ENCODE measurements around the gene CDH15.

Gene CDH15

GRCh38 chr16:89199241-89200123, 27.9 kb downstream of the CDH15 start:
- DNase-seq (ENCODE audit: low read depth, low spot score), result no peak

- no peak for DNase-seq (ENCODE audit: low read depth, low spot score)
These were observed 28.7 kb downstream of the CDH15 start, which contains the start of gene SLC22A31 for GRCh38 chr16:89200124-89200849. Gene SLC22A31, minus strand, starts transcription at chr16:89200537. Its CDS starts 36 bp downstream, at chr16:89200501.

DNA sequence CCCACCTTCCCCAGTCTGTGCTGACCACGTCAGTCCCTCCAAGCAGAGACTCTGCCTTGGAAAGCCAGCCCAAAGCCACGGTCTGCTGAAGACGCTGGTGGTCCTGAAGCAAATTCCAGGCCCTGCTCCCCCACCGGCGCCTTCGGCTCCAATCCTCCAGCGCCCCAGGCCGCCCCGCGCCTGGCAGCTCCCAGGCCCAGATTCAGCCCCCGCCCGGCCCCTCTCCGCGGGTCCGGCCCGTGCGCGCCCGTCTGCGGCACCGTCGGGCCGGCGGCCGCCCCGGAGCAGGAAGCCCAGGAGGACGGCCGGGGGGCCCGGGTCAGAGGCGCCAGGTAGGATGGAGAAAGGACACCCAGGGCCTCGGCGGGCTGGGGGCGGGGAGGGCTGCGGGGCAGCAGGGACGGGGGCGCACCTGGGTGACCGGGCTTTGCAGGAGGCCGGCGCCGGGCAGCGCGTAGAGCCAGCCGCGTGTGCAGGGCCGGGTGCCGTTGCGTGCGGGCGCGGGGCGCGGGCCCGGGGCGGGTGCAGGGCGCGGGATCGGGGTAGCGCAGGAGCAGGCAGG, 29.4 kb downstream of the CDH15 start:
- no peak for DNase-seq (ENCODE audit: low read depth, low spot score)

- DNase-seq (ENCODE audit: low read depth, low spot score), result peak; percentile 36
These were observed 30.2 kb downstream of the CDH15 start for GRCh38 chr16:89201439-89202377.

DNA sequence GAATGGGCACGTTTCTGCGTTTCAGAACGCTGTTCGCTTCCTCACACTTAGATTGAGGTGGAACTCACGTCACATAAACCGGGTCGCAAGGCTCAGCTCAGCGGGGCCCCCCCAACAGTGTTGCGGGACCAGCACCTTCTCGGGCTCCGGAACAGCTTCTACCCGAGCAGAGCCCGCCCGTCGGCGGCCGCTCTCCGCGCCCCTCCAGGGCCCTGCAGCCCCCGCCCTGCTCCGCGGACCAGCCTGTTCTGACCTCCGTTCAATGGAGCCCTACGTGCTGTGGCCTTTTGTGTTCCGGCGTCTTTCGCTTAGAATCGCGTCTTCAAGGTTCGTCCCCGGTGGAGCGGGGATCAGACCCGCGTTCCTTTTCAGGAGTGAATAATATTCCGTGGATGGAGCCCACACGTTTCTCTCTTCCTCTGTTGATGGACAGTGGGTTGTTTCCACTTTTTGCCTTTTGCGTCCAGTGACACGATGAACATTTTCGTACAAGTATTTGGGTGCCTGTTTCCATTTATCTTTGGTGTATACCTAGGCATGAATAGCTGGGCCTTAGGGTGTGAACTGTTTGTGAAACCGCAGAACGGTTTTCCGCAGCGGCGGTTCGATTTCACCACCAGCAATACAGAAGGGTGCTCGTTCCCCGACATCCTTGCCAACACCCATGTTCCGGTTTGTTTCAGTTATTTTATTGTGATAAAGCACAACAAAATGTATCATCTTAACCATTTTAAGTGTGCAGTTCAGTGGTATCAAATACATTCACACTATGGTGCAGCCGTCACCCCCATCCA, 31.1 kb downstream of the CDH15 start:
- no peak for DNase-seq (ENCODE audit: low read depth, low spot score)

GRCh38 chr16:89207993-89208392, 36.4 kb downstream of the CDH15 start:
- DNase-seq (ENCODE audit: low read depth, low spot score), result no peak

- no peak for DNase-seq (ENCODE audit: low read depth, low spot score)
These were observed 38.0 kb downstream of the CDH15 start for GRCh38 chr16:89209522-89210044.

GRCh38 chr16:89210165-89210903, 38.8 kb downstream of the CDH15 start:
- DNase-seq (ENCODE audit: low read depth, low spot score), result no peak

- no peak for DNase-seq (ENCODE audit: low read depth, low spot score)
These were observed 39.5 kb downstream of the CDH15 start for GRCh38 chr16:89210904-89211515.

DNA sequence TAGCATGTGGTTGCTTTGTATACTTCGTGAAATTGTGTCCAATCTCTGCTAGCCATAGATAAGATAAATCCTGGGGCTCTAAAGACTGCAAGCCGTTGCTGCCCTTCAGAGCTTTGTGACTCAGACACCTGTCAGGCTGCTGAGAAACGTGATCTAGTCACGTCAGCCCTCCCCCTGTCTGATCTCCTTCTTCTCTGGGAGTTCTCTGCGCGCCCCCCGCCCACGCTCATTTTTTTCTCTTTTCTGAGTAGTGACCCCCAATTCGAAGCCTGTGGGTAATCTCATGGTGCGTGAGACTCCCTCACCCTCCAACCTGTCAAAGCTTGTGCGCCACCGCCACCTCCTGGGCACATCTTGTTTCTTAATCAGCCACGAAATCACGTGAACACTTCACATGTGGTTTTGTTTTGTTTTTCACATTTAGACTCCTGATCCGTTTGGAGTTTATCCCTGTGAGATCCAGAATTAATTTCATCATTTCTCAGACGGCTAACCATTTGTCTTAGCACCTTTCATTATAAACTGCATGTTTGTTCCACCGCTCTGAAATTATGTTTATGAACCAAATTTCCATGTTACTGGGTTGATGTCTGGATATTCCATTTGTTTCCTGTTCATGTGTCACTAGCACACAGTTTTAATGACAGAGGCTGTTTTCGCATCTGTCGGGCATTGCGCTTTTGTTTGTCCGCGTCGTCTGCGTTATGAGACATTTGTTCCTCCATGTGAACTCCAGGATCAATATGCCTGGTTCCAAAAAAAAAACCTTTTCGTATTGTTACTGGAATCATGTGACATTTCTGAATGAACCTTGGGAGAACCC, 45.0 kb downstream of the CDH15 start:
- DNase-seq (ENCODE audit: low read depth, low spot score), result peak; percentile 70

GRCh38 chr16:89217138-89217387, 45.5 kb downstream of the CDH15 start:
- no peak for DNase-seq (ENCODE audit: low read depth, low spot score)

DNA sequence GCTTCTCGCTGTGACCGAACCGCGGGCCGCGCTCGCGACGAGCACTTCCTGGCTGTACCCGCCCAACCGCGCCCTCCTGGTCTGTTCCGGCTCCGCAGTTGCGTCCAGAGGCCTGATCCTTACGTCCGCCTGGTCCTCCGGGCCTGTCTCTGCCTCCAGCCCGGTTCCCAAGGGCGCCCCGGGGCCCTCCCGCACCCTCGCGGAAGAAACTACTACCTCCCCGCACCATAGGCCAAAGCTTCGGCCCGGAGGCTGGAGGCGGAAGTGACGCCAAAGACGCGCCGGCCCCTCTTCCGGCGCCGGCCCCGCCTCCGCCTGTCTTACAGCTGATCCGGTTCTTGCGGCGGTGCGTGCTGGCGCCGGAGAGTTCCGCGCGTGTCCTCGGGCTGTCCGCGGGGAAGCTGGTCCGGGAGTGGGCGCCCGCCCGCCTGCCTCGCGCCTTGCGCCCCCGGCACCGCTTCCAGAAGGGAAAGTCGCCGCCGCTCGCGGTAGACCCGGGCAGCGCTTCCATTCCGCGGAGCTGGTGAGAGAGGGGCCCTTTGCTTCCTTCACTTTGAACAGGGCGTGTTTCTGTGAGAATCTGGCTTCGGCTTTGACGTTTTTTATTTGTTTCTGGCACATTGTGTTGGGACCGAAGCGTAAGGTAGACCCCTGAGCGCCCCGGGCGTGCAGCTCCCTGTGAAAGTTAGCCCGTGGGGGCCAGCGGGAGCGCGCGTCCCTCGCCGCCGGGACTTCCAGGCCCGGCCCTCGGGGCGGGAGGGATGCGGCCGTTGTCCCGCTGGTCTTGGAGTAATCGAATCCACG, 46.0 kb downstream of the CDH15 start, which contains the start of gene ZNF778:
Gene ZNF778 (plus strand): TSS at position 316 of the 804 bp plus-strand sequence. CDS start 3,425 bp downstream, outside the sequence.
- peak; percentile 91 for DNase-seq (ENCODE audit: low read depth, low spot score)

DNA sequence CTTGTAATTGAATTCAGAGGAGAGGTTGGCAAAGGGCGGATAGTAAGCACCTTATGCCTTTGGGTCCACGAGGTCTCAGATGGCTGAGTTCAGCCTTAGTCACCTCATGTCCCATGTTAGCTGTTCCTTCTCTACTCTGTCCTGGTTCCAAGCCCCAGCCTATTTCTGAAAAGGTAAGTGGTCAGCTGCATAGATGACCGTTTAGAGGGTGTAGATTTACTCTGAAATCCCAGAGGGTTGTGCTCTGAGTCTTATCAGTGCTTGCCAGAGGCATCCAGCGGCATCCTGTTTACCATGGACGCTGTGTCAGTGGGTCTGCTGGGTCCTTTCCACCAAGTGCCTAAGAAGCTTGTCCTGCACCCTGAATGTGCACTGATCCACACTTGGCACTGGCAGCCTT, 47.8 kb downstream of the CDH15 start:
- DNase-seq (ENCODE audit: low read depth, low spot score), result no peak

DNA sequence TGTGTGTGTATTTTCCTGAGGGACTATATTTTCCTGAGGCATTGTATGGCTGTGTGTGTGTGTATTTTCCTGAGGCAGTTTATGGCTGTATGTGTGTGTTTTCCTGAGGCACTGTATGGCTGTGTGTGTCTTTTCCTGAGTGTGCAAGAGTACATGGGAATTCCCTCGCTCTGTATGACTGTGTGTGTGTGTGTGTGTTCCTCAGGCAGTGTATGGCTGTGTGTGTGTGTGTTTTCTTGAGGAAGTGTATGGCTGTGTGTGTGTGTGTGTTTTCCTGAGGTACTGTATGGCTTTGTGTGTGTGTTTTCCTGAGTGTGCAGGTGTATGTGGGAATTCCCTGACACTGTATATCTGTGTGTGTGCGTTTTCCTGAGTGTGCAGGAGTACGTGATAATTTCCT, 50.1 kb downstream of the CDH15 start:
- DNase-seq (ENCODE audit: low read depth, low spot score), result no peak

GRCh38 chr16:89222931-89223330, 51.4 kb downstream of the CDH15 start:
- DNase-seq (ENCODE audit: low read depth, low spot score), result no peak

DNA sequence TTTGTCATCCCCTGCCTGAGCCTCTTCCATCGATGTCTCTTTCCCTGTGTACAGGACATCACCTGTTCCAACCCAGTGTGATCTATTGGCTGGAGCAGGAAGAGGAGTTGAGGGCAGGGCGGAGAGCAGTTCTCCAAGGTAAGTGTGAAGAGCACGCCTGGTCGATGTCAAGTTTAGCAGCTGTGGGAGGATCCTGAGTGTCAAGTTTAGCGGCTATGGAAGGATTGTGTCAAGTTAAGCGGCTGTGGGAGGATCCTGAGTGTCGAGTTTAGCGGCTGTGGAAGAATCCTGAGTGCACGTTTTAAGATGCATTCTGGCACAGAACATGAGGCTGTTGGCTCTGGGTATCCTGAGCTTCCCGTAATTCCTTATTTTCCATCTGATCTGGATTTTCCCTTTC, 53.1 kb downstream of the CDH15 start:
- no peak for DNase-seq (ENCODE audit: low read depth, low spot score)

DNA sequence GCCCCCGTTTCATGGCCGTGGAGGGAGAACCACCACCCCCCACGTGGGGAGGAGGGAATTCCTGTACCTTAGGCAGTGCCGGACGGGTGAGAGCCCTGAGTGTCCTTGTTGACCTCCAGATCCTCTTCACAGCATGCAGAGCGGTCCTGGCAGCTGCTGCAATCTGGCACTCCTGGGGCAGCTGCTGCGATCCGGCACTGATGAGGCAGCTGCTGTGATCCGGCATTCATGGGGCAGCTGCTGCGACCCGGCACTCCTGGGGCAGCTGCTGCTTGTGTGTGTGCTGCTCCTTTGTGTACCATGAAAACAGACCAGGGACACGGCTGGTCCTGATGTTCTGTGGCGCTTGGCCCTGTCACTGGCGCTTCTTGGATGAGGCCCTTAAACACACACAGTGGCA, 58.7 kb downstream of the CDH15 start:
- DNase-seq (ENCODE audit: low read depth, low spot score), result no peak

DNA sequence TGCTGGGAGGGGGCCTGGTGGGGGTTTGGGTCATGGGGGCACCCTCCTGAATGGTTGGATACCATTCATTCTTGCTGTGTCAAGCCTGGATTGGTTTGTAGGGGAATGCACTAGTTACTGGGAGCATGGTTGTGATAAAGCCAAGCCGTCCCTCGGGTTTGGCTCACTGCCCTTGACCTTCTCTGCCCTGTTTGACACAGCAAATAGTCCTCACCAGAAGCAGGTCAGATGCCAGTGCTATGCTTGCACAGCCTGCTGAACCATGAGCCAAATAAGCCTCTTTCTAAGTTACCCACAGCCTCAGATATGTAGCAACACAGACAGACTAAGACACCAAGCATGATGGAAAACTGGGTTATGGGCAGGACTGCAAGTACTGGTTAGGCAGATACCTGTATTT, 60.6 kb downstream of the CDH15 start:
- no peak for DNase-seq (ENCODE audit: low read depth, low spot score)
